CD14-positive monocyte (primary cell): ENCODE data around the gene ODF2. TPM values are rescaled to one million over a fixed set of nuclear protein-coding genes. Genes with fewer than 3 reads are reported as not detected.

ENCODE experiments used
- DNase-seq, 3 donors: peaks; one replicate each; pipeline ENCODE4 v3.0.0-alpha.2; 2011 to 2022
- H2AFZ ChIP-seq: 2 replicates; pipeline ENCODE4 v1.6.0; 2012; ENCODE audit warnings: mild to moderate bottlenecking, low read depth, low read length, inconsistent platforms; ENCODE audit not compliant: insufficient read depth, poor library complexity, severe bottlenecking
- H3K27ac ChIP-seq, 2 donors: 1 replicate in 1 of 2; 2 replicates in 1 of 2; pipeline ENCODE4 v1.5.1; 2012 to 2013; ENCODE audit warnings: low read length in 2 of 2, control low read depth in 1 of 2, inconsistent platforms in 1 of 2, low read depth in 1 of 2, mild to moderate bottlenecking in 1 of 2
- H3K27me3 ChIP-seq, 2 donors: one replicate each; pipeline versions ENCODE4 v1.6.0 to v1.6.1; 2011 to 2013; ENCODE audit warnings: low read length in 2 of 2; ENCODE audit not compliant: control insufficient read depth in 2 of 2, insufficient read depth in 2 of 2
- H3K36me3 ChIP-seq, 2 donors: replicated peaks in 1 of 2; 1 replicate in 1 of 2; 2 replicates in 1 of 2; pipeline versions ENCODE4 v1.5.1 to v1.6.1; 2012 to 2013; ENCODE audit warnings: low read length in 2 of 2, control low read depth in 1 of 2, inconsistent platforms in 1 of 2, mild to moderate bottlenecking in 1 of 2; ENCODE audit not compliant: insufficient read depth in 2 of 2, control insufficient read depth in 1 of 2
- H3K4me1 ChIP-seq, 2 donors: 1 replicate in 1 of 2; 2 replicates in 1 of 2; pipeline versions ENCODE4 v1.5.1 to v1.6.1; 2012 to 2013; ENCODE audit warnings: low read length in 2 of 2, control low read depth in 1 of 2, inconsistent platforms in 1 of 2, mild to moderate bottlenecking in 1 of 2, moderate library complexity in 1 of 2; ENCODE audit not compliant: insufficient read depth in 2 of 2, control insufficient read depth in 1 of 2
- H3K4me2 ChIP-seq: replicated peaks from 2 replicates; pipeline ENCODE3; 2012; ENCODE audit warnings: low read length, moderate library complexity, mild to moderate bottlenecking; ENCODE audit not compliant: poor library complexity, severe bottlenecking; ENCODE audit errors: extremely low read depth
- H3K4me3 ChIP-seq, 3 experiments: fragments of 200-600 bp in 1 of 3; sonication (generic) in 1 of 3; replicated peaks in 1 of 3; 1 replicate in 2 of 3; 2 replicates in 1 of 3; pipeline ENCODE4 v1.5.1; 2011 to 2013; ENCODE audit warnings: low read length in 3 of 3, mild to moderate bottlenecking in 3 of 3, control low read depth in 2 of 3, low read depth in 2 of 3, inconsistent platforms in 1 of 3, moderate library complexity in 1 of 3
- H3K79me2 ChIP-seq: 2 replicates; pipeline ENCODE4 v1.6.0; 2012; ENCODE audit warnings: mild to moderate bottlenecking, control low read depth, inconsistent platforms, low read length, moderate library complexity; ENCODE audit not compliant: insufficient read depth
- H3K9ac ChIP-seq: 2 replicates; pipeline ENCODE4 v1.6.0; 2017; ENCODE audit warnings: low read length, mild to moderate bottlenecking; ENCODE audit not compliant: insufficient read depth, poor library complexity, severe bottlenecking
- H3K9me3 ChIP-seq, 2 donors: replicated peaks in 1 of 2; 1 replicate in 1 of 2; 2 replicates in 1 of 2; pipeline versions ENCODE4 v1.5.1 to v1.6.1; 2012 to 2013; ENCODE audit warnings: low read length in 2 of 2, control low read depth in 1 of 2; ENCODE audit not compliant: control insufficient read depth in 1 of 2, insufficient read depth in 1 of 2
- H4K20me1 ChIP-seq: 2 replicates; pipeline ENCODE4 v1.6.0; 2012; ENCODE audit warnings: mild to moderate bottlenecking, low read length, control low read depth, moderate library complexity; ENCODE audit not compliant: insufficient read depth
- H3K27ac Mint-ChIP-seq, 7 donors: one replicate each; pipeline ENCODE4 v1.8.0; 2020; ENCODE audit warnings: mild to moderate bottlenecking in 7 of 7, mixed read lengths in 7 of 7, moderate library complexity in 6 of 7, inconsistent platforms in 2 of 7
- H3K27me3 Mint-ChIP-seq, 3 donors: one replicate each; pipeline ENCODE4 v1.8.0; 2021 to 2022; ENCODE audit warnings: low read depth in 3 of 3, mild to moderate bottlenecking in 3 of 3, mixed read lengths in 3 of 3, moderate library complexity in 3 of 3, inconsistent platforms in 1 of 3
- H3K36me3 Mint-ChIP-seq, 2 donors: one replicate each; pipeline ENCODE4 v1.8.0; 2020; ENCODE audit warnings: mixed read lengths in 2 of 2, inconsistent platforms in 1 of 2, mild to moderate bottlenecking in 1 of 2
- H3K4me1 Mint-ChIP-seq: one replicate; pipeline ENCODE4 v1.8.0; 2020; ENCODE audit warnings: mild to moderate bottlenecking, mixed read lengths
- H3K4me3 Mint-ChIP-seq, 2 donors: one replicate each; pipeline ENCODE4 v1.8.0; 2020; ENCODE audit warnings: mild to moderate bottlenecking in 2 of 2, mixed read lengths in 2 of 2, moderate library complexity in 1 of 2
- H3K9me3 Mint-ChIP-seq, 7 donors: one replicate each; pipeline ENCODE4 v1.8.0; 2020 to 2022; ENCODE audit warnings: mixed read lengths in 7 of 7, mild to moderate bottlenecking in 6 of 7, moderate library complexity in 6 of 7, inconsistent platforms in 2 of 7
- WGBS: methylation state at CpG from one replicate; pipeline ENCODE4 v1.1.5; 2013; ENCODE audit warnings: missing lambda C conversion rate; ENCODE audit not compliant: insufficient coverage; 5-methylcytosine and 5-hydroxymethylcytosine counted together
- intact Hi-C, 2 donors: fragments of 100-400 bp; cut with micrococcal nuclease; formaldehyde crosslinking; loops; one replicate each; pipeline versions ENCODE4 v1.15.0 to v1.15.1; 2023
- polyA plus RNA-seq, 3 donors: library from polyadenylated mRNA; depleted of rRNA in 1 of 3; unstranded in 2 of 3; stranded (reverse) in 1 of 3; fragments of 300-500 nt in 2 of 3; fragments of >200 nt in 1 of 3; fragmentation: Illumina TruSeq in 2 of 3; gene quantifications; 1 replicate in 2 of 3; 2 replicates in 1 of 3; pipeline ENCODE4 v1.2.3, GENCODE V29; 2012 to 2021
- TF ChIP-seq, protein P1 (sequence below): fragments of 200-600 bp; IDR thresholded peaks from one replicate; pipeline ENCODE4 v1.8.0; 2022; ENCODE audit warnings: antibody characterized with exemption, mild to moderate bottlenecking

ODF2 gene
- polyA plus RNA-seq, 3 donors: 7.9 to 24.1 (median 11.4) TPM

DNA sequence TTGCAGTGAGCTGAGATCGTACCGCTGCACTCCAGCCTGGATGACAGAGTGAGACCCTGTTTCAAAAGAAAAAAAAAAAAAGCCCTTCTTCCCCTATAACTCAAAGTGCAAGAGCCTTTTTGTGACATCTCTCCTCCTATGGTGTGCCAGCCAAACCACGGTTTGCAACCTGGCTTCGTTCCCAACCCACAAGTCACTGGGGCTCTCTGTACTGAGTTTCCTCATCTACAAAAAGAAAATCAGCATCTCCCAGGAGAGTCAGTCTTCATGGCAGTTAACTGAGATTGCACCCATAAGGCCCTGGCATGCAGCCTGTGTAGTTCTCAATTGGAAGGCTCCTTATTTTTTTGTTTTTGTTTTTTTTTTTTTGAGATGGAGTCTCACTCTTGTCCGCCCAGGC lies 14.8 kb downstream of the ODF2 start:
- no peak overlapping the region for H3K4me3 ChIP-seq
- Mint-ChIP-seq H3K9me3 (peaks cover 0 to 2% (median 0%) of the 10 kb centered on the region in 7 donors), H3K27ac (peak overlapping the region in 4 of 7 donors; percentile 32 to 87 (median 40)), H3K27me3 (no peaks in the 10 kb centered on the region), H3K36me3 (peaks cover 42 to 71% of the 10 kb centered on the region in 2 donors), H3K4me3 (no peak overlapping the region), H3K4me1 (peaks cover 4% of the 10 kb centered on the region)
- no peaks in the 10 kb centered on the region for H3K4me1 ChIP-seq
- H3K4me2 ChIP-seq: no peak overlapping the region
- H2AFZ ChIP-seq: no peak overlapping the region
- no peak overlapping the region for H3K9ac ChIP-seq
- no peaks in the 10 kb centered on the region for H3K9me3 ChIP-seq
- intact Hi-C loops: no loop called here
- DNase-seq: no peak
- no peaks in the 10 kb centered on the region for H4K20me1 ChIP-seq
- H3K79me2 ChIP-seq: no peaks in the 10 kb centered on the region
- H3K27ac ChIP-seq: no peak overlapping the region
- TF ChIP-seq, protein P1, sequence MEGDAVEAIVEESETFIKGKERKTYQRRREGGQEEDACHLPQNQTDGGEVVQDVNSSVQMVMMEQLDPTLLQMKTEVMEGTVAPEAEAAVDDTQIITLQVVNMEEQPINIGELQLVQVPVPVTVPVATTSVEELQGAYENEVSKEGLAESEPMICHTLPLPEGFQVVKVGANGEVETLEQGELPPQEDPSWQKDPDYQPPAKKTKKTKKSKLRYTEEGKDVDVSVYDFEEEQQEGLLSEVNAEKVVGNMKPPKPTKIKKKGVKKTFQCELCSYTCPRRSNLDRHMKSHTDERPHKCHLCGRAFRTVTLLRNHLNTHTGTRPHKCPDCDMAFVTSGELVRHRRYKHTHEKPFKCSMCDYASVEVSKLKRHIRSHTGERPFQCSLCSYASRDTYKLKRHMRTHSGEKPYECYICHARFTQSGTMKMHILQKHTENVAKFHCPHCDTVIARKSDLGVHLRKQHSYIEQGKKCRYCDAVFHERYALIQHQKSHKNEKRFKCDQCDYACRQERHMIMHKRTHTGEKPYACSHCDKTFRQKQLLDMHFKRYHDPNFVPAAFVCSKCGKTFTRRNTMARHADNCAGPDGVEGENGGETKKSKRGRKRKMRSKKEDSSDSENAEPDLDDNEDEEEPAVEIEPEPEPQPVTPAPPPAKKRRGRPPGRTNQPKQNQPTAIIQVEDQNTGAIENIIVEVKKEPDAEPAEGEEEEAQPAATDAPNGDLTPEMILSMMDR: no peak
- H3K27me3 ChIP-seq: no peaks in the 10 kb centered on the region
- peaks cover 33 to 66% of the 10 kb centered on the region in 2 donors for H3K36me3 ChIP-seq
- WGBS: 31% methylated on average over 3 of the region's 5 CpGs

- peaks cover 0 to 2% (median 0%) of the 10 kb centered on the region in 7 donors for H3K9me3 Mint-ChIP-seq
- H3K27ac ChIP-seq: no peak overlapping the region
- no peaks in the 10 kb centered on the region for H4K20me1 ChIP-seq
- H3K27me3 ChIP-seq: no peaks in the 10 kb centered on the region
- no peaks in the 10 kb centered on the region for H3K9me3 ChIP-seq
- H3K4me2 ChIP-seq: no peak overlapping the region
- no peak overlapping the region for H3K9ac ChIP-seq
- no peak overlapping the region for H3K4me3 ChIP-seq
- WGBS: 100% methylated on average over 3 of the region's 5 CpGs
- H3K79me2 ChIP-seq: no peaks in the 10 kb centered on the region
- H3K4me1 Mint-ChIP-seq: peaks cover 4% of the 10 kb centered on the region
- no peak overlapping the region for H3K4me3 Mint-ChIP-seq
- TF ChIP-seq, protein P1: no peak
- peak overlapping the region in 4 of 7 donors; percentile 15 to 66 (median 26) for H3K27ac Mint-ChIP-seq
- peaks cover 37 to 65% of the 10 kb centered on the region in 2 donors for H3K36me3 ChIP-seq
- no peaks in the 10 kb centered on the region for H3K4me1 ChIP-seq
- peaks cover 51 to 79% of the 10 kb centered on the region in 2 donors for H3K36me3 Mint-ChIP-seq
- DNase-seq: no peak
- H3K27me3 Mint-ChIP-seq: no peaks in the 10 kb centered on the region
- intact Hi-C loops: no loop called here
- H2AFZ ChIP-seq: no peak overlapping the region
Measured at GRCh38 chr9:128473104-128473503, 17.3 kb downstream of the ODF2 start.
